ENCODE results near the gene AGT. TPM values are rescaled to one million over a fixed set of nuclear protein-coding genes. Genes with fewer than 3 reads are reported as not detected.

Gene AGT
- total RNA-seq, 4 donors from 2014 or later = 0.33 to 6.2 (median 2.9) TPM

DNA sequence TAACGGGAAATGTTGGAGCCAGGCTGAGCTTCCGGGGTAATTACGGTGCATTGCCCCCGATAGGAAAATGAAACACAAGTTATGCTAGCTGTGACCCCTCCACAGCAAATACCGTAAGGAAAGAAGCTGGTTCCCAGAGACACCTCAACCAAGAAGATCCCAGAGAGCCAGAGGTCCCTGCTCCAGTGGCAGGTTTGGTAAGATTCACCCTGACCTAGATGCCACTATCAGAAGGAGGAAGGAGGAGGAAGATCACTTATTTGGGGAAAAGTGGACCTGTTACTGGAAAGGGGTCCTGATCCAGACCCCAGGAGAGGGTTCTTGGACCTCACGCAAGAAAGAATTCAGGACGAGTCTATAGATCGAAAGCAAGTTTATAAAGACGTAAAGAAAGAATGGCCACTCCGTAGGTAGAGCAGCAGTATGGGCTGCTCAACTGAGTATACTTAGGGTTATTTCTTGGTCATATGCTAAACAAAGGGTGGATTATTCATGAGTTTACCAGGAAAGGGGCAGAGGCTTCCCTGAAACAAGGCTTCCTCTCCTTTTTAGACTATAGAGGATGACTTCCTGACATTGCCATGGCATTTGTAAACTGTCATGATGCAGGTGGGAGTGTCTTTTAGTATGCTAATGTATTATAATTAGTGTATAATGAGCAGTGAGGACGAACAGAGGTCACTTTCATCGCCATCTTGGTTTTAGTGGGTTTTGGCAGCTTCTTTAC lies 25.8 kb upstream of the AGT start:
- TF ChIP-seq, protein P1, sequence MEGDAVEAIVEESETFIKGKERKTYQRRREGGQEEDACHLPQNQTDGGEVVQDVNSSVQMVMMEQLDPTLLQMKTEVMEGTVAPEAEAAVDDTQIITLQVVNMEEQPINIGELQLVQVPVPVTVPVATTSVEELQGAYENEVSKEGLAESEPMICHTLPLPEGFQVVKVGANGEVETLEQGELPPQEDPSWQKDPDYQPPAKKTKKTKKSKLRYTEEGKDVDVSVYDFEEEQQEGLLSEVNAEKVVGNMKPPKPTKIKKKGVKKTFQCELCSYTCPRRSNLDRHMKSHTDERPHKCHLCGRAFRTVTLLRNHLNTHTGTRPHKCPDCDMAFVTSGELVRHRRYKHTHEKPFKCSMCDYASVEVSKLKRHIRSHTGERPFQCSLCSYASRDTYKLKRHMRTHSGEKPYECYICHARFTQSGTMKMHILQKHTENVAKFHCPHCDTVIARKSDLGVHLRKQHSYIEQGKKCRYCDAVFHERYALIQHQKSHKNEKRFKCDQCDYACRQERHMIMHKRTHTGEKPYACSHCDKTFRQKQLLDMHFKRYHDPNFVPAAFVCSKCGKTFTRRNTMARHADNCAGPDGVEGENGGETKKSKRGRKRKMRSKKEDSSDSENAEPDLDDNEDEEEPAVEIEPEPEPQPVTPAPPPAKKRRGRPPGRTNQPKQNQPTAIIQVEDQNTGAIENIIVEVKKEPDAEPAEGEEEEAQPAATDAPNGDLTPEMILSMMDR (IDR thresholded peaks at IDR 0.05; ENCODE audit: low read depth) = no peak

DNA sequence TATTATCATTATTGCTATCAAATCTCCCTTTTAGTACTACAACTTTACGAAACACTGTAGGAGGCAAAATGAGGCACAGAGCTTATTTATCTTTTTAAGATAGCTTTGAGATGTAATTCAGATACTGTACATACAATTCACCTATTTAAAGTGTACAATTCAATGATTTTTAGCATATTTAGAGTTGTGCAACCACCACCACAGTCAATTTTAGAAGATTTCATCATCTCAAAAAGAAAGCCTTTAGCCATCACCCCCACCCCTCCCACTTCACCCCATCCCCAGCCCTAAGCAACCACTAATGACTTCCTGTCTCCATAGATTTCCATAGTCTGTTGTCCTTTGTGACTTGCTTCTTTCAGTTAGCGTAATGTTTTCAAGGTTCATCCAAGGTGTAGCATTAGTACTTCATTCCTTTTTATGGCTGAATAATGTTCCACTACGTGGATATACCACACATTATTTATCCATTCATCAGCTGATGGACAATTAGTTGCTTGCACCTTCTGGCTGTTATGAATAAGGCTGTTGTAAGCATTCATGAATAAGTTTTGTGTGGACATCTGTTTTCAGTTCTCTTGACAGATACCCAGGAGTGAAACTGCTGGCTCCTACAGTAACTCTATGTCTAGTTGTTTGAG lies 23.8 kb upstream of the AGT start:
- TF ChIP-seq, protein P1 (IDR thresholded peaks at IDR 0.05; ENCODE audit: low read depth) = no peak

- TF ChIP-seq, protein P1 (IDR thresholded peaks at IDR 0.05; ENCODE audit: low read depth) = no peak
Measured at GRCh38 chr1:230735447-230735846, 21.5 kb upstream of the AGT start.

DNA sequence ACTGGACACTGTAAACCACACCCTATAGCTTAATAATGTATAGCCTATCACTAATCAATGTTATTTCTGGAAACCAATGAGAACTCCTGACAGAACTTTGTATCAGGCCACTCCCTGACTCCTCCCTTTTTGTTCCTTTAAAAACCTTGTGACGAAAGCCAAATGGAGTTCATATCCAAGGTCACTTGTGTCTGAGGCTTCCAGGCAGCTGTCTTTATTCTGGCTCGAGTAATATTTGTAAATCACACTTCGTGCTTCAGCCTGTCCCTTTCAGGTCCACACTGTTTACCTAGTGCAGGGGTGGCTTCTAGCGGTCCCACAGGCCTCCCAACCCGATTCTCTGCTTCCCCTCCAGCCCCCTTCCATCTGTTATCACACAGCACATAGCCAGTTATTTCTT lies 17.1 kb upstream of the AGT start:
- TF ChIP-seq, protein P1 (IDR thresholded peaks at IDR 0.05; ENCODE audit: low read depth) = no peak

DNA sequence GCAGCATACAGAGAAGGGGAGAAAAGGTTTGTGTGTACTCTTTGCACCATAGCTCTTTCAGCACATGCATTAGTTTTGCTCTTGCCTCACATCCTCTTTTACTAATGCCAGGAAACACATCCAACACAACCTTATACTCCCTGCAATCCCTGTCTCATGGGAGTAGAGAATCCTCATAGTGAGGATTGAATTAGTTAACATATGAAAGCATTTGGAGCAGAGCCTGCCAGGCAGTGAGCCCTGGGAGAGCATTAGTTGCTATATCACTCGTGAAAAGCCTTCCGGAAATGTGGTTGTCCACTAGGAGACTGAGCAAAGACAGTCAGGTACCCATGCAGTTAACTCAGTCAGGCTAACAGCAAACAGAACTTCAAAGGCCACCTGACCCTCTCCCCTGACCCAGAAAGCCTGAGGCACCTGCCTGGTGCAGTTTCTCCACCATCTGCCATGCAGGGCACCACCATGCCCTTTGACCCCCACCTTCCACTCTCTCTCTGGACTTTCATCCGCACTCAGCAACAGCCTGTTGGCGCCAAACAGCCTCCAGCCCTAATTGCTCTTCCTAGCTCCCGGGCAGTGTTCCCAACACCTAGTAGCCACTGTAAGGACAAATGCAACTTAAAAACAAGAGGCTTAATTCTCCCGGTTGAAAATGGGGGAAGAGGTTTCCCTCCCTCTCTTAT lies 14.9 kb upstream of the AGT start:
- TF ChIP-seq, protein P1 (IDR thresholded peaks at IDR 0.05; ENCODE audit: low read depth) = no peak

DNA sequence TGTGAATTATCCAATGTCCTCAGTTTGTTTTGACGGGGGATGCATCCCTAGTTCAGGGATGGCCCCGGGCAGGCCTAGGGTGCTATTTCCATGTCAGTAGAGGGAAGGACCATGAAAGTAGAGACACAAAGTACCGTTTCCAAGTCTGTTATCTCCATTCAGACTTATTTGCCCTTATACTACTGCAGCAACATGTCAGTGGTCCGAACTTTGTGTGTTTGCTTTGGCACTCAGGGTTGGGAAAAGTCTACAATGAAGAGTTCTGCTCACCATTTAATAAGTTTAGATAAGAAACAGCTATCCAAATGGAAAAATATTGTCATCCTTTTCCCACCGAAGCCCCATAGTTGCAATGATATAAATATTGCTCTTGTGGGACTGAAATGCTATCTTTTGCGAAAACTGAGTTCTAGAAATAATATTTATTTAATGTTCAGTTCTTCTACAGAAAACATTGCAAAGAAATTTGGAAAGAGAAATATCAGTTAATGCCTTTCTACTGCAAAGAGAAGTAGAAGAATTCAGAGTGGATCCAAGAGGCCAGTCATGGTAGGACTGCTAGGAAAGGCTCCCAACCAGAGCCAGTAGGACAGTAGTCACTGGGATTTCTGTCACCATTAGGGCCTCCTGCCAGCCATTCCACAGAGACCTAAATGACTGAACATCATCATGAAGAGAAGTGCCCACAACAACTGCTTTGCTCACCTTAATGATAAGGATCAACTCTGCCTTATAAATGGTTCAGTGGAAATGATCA lies 11.5 kb upstream of the AGT start:
- TF ChIP-seq, protein P1 (IDR thresholded peaks at IDR 0.05; ENCODE audit: low read depth) = no peak

Measured in subcutaneous adipose tissue (tissue), 4 donors.